DMS114 treated with DMSO at 0.1 percent for 48 hours (cell line): ENCODE measurements around the gene CDC42BPB.

Experiments
- DNase-seq: peaks from one replicate; lab custom pipeline; 2025; ENCODE audit not compliant: unreplicated experiment; lab: John Stamatoyannopoulos, UW

Gene CDC42BPB

DNA sequence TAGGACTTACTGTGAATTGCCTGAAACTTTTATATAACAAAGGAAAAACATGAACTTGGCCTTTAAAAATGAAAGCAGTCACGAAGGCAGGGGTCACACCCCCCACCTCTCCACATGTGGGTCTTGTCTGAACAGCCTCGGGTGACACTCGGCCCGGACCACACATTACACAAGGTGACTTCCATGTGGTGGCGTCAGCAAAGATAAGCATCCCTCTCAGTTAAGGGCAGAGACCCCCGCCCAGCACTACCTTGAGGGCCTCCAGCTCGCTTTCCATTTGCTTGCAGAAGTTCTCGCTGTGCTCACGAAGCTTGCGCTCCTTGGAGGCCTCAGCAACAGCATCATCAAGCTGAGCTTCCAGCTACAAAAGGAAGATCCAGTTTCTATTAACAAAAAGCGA, 87.4 kb downstream of the CDC42BPB start:
- no peak for DNase-seq

DNA sequence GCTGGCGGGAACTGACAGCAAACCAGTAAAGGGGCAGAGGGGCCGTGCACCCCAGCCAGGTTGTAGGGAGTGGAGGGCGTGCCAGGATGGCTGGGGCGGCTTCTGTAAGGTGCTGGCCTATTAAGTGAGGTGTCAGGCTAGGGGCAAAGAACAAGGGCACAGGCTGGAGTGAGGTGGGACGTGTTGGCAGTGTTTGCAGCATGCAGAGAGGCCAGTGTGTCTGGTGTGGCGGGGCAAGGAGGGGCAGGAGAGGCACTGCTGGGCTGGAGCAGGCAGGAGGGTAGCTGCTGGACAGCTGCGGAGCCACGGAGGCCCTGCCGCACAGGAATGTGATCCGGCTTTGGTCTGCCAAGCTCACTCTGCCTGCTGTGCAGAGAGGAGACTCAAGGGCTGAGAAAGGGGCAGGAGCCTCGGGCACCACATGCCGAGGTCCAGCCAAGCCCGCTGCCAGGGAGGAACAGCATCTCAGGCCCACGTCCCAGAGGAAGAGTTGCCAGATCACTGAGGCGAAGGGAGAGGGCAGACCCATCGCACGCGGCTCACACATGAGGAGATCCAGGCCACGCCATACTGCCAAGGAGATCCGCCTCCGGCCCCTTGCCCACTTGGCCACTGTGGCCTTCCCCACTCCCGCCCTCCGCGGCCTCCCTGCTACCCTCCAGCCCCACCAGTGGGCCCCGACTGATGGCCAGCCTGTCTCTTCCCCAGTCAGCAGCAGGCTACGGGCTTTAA, 88.1 kb downstream of the CDC42BPB start:
- no peak for DNase-seq

DNA sequence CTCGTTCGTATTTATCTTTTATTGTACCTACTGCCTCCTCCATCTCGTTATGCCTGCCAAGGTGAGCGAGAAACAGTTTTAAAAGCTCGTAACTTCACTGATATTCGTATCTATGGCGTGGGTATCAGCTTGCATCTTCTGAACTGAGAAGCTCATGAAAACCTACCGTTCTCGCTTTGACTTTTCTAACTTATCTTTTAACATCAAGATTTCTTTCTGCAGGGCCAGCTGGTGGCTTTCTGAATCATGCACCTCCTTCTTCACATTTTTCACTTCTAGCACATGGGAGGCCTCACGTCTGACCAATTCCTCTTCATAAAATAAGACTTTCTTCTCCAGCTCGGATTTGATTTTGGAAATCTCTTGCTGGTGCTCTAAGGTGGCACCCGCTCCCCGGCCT, 89.0 kb downstream of the CDC42BPB start:
- DNase-seq: no peak

DNA sequence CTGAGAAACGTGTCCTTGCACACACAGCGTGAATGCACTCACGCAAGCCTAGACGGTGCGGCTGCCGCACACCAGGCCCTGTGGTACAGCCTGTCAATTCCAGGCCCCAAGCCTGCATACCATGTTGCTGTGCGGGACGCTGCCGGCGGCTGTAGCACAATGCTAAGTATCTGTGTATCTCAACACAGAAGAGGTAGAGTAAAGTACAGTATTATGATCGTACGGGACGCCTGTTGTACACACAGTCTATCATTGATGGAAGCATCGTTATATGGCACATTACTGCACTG, 89.9 kb downstream of the CDC42BPB start:
- DNase-seq: no peak

DNA sequence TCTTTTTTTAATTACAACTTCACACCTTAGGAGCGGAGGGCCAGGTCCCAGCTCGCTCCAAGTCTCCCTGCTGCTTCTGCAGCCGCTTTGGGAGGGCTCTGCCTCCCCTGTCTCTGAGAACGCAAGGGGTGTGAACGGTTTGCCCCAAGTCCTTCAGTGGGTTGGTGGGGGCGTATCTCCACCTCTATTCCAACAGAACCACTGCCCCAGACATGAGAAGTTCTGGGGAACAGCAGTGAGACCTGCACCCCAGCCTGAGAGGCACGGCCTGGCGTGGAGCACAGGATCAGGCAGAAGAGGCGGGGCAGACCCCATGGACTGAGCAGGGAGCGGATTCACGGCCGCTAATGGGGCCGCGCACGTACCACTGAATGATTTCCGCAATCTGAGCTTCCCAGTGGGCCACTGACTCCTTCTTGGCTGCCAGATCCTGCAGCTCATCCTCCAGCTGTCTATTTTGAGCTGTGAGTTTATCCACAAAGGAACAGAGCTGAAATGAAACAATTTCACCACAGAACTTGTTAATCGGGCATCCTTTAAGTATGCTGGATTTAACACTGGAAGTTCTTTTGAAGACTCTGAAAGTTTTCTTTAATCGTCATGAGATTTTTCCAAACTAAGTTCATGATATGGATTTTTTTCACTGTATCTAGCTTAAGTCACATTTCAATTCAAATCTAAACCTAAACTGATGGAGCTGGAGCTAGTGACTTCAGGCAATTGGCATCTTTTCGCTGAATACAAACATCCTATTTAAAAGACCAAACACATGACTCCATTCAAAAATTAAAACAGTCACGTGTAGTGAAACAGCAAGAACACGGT, 90.5 kb downstream of the CDC42BPB start:
- no peak for DNase-seq

DNA sequence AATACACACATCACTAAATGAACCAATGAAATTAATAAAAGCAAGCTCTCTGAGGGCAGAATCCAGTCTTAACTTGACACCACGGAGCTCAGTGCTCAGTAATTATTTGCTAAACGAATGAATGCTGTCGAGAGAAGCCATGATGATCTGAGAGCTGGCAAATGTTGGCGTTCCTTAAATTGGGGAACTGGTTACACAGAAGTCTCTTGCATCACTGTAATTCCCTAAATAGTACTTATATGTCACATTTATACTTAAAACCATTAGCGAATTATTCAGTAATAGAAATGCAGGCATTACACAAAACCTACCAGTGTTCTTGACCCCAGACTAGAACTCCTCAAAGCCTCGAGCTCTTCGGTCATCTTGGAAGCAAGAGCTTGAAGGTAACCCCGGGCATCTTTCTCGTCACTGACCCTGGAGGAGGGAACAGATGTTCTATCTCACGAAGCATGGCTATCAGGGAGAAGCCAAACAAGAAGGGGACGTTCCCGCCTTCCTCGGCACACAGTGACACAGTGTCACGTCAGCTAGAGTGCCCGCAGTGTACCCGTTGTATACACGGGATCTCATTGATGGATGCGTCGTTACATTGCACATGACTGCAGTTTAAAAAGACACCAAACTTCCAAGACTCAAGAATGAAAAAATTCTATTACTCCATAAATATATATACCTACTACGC, 91.2 kb downstream of the CDC42BPB start:
- no peak for DNase-seq

DNA sequence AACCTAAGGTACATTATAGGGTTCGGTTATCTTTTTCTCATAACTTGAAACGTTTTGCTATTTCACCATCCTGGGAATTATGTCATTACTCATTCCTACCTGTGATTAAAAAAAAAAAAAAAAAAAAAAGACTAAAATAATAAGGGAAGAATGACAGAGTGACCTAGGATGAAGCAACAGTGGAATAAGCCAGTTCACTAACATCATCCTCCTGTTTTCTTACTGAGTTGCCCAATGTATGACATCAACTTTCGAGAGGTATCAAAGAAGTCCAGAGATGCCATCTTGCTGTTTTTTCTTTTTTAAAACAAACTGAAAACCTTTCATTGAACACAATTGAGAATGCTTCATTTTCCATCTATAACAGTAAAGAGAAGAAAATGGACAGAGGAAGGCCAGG, 92.1 kb downstream of the CDC42BPB start:
- DNase-seq: no peak

DNA sequence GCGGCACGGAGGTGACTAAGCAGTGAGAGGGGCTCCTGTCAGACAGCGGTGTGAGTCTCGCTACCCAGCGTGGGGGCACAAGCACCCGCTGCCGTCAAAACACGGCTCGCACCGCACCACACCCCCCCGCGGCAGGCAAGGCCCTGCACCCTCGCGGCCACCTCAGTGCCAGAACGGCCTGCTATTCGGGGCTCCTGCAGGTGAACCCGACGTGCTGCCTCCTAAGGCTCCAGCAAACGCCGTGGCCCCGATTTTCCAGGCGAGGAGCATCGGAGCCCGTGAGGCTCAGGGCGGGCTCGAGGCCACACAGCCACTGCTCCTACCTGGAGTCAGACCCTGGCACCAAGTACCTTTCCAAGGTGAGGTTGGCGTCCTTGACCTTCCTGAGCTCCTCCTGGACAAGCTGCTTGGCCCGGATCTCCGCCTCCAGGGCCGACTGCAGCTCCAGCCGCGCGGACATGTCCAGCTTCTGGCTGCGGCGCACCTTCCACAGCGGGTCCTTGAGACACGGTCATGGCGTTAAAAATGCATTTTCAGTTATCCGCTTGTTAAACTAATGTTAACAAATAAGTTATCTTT, 93.1 kb downstream of the CDC42BPB start:
- no peak for DNase-seq

DNA sequence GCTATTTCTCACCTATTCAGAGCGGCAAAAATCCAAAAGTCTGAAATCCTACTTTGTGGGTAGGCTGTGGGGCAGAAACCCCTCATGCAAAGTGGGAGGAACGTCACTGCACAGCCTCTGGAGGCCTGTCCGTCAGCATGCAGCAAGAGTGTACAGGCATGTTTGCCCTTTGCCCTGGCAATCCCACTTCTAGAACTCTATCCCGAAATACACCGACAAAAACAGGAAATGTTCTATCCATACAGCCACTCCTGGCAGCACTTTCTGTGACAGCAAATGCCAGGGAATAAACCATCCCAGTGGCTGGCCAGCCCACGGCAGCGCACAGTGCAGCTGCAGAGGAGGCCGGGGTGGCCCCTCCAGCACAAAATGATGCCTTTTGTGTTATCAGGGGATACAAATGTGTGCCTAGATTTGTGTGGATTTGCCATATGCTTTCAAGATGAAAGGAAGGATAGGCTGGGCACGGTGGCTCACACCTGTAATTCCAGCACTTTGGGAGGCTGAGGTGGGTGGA, 95.2 kb downstream of the CDC42BPB start:
- no peak for DNase-seq

DNA sequence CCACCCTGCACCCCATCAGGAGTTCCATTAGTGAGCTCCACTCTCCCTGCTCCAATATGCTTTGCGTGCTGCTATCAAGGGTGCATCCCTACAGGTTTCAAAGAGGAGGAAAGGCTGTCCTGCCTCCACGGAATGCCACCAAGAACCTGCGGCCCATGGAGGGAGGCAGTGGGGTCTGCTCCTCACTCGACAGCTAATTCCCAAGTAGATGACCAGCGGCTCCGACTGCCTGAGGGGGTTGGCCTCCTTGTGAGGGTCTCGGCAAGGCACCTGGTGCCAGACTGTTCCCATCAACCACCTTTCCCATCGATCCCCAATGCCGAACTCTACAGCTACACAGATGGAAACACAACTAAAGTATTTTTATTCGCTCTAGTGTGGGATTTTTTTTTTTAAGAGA, 98.9 kb downstream of the CDC42BPB start:
- no peak for DNase-seq

DNA sequence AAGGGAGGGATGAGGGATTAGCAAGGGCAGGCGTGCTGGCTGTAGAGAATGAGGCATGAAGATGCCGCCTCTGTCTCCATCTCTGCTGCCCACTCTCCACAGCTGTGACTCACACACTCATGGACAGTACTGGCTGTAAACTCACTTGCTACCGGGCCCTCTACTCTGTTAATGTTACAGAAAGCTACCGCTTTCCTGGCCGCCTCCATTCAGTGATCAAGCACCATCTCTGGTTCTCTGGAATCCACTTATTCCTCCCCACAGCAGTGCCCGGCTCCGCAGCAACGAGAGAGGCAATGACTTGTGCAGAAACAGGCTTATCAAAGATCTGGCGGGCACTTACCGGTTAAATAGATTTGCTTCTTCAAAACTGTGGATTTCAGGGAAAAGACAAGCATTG, 100.1 kb downstream of the CDC42BPB start:
- DNase-seq: no peak

DNA sequence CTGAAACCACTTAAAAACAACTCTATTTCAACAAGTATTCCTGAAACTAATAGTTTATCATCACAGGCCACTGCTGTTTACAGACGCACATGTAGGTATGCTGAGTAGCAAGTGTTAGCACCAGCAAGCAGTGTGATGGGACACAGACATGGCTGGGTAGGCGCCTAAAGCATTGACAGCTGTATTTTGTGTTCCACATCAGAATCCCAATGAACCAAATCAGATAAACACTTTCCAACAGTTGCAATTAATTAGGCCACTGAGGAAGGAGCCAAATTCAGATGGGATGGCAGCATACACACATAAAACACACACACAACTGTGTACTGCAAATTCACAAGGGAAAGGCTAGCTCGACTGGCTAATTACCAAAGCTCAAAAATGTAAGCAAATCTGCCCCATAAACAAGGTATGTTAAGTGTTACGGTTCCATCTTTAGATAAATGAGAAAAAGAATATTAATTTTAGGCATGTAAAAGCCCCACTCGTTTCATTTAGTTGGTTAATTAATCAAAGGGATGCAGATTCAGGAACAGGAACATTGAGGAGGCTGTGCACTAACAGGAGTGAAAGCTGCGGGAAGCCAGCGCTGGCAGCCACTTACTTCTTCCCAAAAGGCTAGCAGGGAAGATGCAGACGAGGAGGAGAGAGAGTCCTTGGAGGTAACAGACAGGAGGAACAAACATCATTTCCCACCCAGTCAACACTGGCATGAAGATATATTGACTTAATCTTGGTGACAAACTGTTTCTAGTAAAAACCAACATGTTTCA, 101.5 kb downstream of the CDC42BPB start:
- DNase-seq: no peak

DNA sequence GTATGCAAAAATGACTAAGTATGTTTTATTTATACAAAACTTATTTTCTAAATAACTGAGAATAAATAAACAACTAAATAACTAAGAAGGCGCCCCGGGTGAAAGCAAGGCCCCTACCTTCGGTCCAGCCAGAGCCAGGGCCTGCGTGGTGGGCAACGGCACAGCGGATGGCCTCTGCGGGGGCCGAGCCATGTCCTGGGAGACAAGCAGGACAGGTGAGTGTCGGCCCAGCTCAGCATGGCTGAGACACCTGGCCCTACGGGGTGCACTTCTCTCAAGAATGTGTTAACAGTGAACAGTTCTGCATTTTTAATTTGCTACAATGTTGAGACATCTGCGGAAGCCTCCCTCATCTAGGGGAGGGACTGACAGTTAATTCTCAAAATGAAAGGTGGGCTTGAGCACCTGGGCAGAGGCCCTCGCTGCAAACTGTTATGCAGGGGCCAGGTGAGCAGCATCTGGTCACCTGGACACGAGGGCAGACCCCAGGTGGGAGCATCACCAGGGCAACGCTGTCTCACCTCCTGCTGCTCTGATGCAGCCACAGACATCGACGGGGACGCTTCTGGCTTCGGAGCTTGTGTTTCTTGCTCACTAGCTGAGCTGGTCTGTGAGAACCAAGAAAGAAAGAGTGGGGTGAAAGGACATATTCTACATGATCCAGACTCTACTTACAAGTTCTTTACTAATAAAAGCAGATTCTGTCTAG, 103.1 kb downstream of the CDC42BPB start:
- DNase-seq: no peak

DNA sequence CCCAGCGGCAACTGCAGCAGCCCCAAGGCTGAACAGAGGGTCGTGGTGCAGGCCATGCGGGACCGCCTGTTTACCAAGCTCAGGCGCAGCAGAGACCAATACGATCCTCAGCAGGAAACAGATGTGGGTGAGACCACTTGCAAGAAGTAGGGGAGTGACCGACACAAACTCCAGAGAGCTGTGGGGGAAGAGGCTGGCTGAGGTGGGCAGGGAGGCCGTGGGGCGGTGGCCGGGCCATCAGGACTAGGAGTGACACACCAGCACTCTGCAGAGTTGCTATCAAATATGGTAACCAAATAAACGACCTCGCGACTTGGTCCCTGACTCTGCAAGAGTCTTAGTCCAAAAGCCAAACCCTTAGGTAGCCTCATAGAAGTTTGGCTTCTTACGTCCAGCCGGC, 104.2 kb downstream of the CDC42BPB start:
- no peak for DNase-seq

DNA sequence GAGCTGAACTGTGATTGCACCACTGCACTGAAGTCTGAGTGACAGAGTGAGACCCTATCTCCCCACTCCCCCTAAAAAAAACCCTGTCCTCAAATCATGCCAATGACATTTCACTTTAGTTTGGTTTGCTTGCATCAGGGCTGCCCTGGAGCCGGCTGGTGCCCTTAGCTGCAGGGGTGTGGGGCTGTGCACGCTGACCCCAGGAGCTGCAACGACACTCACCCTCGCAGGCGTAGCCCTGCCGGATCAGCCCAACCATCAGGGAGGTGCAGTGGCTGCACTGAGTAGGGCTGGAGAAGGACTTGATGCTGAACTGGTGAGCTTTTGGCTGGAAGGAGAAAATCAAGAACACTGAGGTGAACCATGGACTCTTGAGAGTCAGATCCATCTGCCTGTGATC, 105.1 kb downstream of the CDC42BPB start:
- no peak for DNase-seq

DNA sequence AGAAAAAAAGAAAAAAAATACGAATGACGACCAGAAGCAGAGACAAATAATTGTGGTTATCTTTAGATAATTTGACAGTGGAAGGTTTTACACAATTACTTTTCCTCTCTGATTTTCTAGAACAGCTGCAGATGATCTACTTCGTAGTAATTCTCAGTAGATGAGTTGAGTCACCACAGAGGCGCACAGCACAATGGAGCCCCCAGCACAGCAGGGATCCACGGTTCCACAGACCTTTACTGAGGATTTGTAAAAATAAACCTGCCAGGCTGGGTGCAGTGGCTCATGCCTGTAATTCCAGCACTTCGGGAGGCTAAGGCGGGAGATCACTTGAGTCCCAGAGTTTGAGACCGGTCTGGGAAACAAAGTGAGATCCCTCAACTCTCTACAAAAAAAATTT, 105.5 kb downstream of the CDC42BPB start:
- no peak for DNase-seq

DNA sequence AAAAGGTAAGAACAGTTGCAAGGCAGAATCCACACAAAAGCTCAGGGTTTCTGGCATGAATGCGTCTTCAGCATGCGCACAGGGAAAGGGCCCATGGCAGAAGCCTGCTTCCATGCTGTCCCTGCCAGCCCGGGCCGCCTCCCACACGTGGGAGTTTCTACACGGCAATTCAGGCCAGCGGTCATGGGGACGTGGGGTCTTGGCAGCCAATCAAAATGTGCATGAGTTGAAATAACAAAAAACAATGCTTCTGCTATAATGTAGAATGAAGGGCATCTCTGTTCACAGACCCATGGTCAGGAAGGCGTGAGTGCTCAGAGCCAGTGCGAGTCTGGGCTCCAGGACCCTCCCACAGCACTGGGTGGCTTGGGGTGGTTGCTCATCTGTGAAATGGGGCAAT, 106.3 kb downstream of the CDC42BPB start:
- DNase-seq: no peak

DNA sequence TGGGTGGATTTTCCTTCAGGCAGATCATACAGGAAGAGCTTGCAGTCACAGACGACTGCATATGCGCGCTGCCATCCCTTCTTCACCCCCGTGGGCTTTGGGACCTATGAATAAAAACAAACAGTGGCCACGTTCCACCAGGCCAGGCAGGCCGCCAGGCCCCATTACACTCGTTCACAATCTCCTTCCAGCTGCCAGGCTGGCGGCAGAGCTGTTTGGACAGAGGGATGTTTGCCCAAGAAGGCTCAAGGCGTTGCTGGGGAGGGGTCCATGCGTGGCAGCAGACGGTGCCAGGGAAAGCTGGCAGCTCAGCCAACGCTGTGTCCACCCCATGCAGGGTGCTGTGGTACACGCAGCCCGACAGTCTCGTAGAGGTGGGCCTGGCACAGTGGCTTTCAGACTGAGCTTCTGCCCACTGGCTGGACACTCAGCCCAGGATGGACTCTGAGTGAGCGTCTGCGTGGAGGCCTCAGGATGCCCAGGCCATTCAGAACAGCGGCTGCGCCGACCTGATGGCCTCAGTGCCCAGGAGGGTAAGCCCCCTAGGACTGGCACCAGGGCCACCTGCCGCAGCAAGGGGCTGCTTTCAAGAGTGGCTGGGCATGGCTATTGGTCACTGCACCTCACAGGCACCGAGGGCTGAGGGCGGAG, 107.4 kb downstream of the CDC42BPB start:
- DNase-seq: no peak

DNA sequence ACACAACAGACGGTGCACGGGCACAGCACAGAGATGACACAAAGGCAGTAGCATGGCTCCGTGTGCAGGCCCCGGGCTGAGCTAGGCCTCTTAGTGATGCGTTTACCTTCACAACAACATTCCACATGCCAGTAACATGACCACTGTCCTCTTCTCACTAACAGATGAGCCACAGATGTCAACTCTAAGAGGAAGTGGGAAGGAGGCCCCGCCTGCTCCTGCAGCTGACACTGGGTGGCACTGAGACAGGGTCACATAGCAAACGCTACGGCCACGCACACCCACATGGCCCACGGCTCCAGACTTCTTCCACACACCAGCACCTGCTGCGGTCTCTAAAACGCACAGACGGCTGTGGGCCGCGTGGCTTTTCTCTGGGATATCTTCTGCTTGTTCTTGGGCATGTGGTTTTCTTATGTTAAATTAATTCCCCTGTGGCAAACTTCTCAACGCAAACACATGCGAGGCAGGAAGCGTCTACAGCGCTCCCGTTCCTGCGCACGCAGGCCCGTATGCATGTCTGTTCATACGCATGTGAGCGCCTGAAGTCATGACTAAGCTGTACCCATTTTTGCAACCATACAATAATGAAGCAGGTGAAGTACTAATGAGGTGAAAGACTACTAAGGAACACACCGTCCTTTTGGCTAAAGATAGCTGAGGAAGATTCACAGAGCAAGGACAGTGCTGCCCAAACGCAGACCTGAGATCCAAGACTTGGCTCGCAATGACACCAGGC, 108.1 kb downstream of the CDC42BPB start:
- DNase-seq: no peak
